H1 (cell line): Measurements from ENCODE around the gene PRKD1. TPM values are rescaled to one million over a fixed set of nuclear protein-coding genes. Genes with fewer than 3 reads are reported as not detected.

Source experiments
- CTCF ChIA-PET: fragments of 300-600 bp; sonication (Branson Sonifier 250); formaldehyde crosslinking; loops from one replicate; lab custom pipeline; 2021; ENCODE audit not compliant: partially characterized antibody; lab: Charles Lee
- POLR2A ChIA-PET: fragments of 300-600 bp; sonication (Branson Sonifier 250); formaldehyde crosslinking; loops from one replicate; lab custom pipeline; 2021; ENCODE audit warnings: inconsistent platforms; ENCODE audit not compliant: partially characterized antibody; lab: Charles Lee
- DNase-seq, 2 experiments: peaks; one replicate each; pipeline versions ENCODE4 v3.0.0 to v3.0.0-alpha.2; 2010 to 2022; ENCODE audit warnings: low spot score in 2 of 2, low read depth in 1 of 2, mixed read lengths in 1 of 2
- FAIRE-seq: peaks from 2 replicates; lab custom pipeline; 2011; peaks lifted over from hg19 to GRCh38; lab: Jason Lieb, UNC
- H2AFZ ChIP-seq: 2 replicates; pipeline ENCODE4 v1.8.1; 2012; ENCODE audit warnings: low read length, inconsistent platforms
- H2AK5ac ChIP-seq: 2 replicates; pipeline ENCODE4 v1.6.1; 2013; ENCODE audit warnings: low read depth, low read length
- H2BK120ac ChIP-seq: replicated peaks from 2 replicates; pipeline ENCODE3; 2013; ENCODE audit warnings: low read depth, low read length, inconsistent platforms
- H2BK12ac ChIP-seq: 2 replicates; pipeline ENCODE4 v1.6.1; 2013; ENCODE audit warnings: low read depth, low read length
- H2BK15ac ChIP-seq: 2 replicates; pipeline ENCODE4 v1.6.1; 2013; ENCODE audit warnings: low read length
- H2BK20ac ChIP-seq: 2 replicates; pipeline ENCODE4 v1.6.1; 2013; ENCODE audit warnings: low read length
- H2BK5ac ChIP-seq: 2 replicates; pipeline ENCODE4 v1.6.1; 2013; ENCODE audit warnings: low read depth, low read length
- H3K14ac ChIP-seq: 2 replicates; pipeline ENCODE4 v1.6.1; 2013; ENCODE audit warnings: inconsistent platforms; ENCODE audit not compliant: insufficient read length
- H3K18ac ChIP-seq: 2 replicates; pipeline ENCODE4 v1.6.1; 2013; ENCODE audit warnings: low read length; ENCODE audit errors: extremely low read depth
- H3K23ac ChIP-seq: 2 replicates; pipeline ENCODE4 v1.6.1; 2013; ENCODE audit warnings: inconsistent platforms; ENCODE audit not compliant: insufficient read length
- H3K23me2 ChIP-seq: 2 replicates; pipeline ENCODE4 v1.6.1; 2013; ENCODE audit warnings: low read depth, low read length
- H3K27ac ChIP-seq: 2 replicates; pipeline ENCODE4 v1.6.1; 2011; ENCODE audit warnings: low read depth, low read length, inconsistent platforms
- H3K27me3 ChIP-seq, 4 experiments: replicated peaks in 1 of 4; 1 replicate in 1 of 4; 2 replicates in 3 of 4; pipeline versions ENCODE4 v1.6.1 to v1.8.1; 2011 to 2013; ENCODE audit warnings: low read length in 3 of 4, mild to moderate bottlenecking in 3 of 4, inconsistent platforms in 2 of 4, mixed read lengths in 2 of 4, moderate library complexity in 1 of 4; ENCODE audit not compliant: control insufficient read depth in 3 of 4, insufficient read depth in 3 of 4; ENCODE audit errors: extremely low read depth in 1 of 4
- H3K36me3 ChIP-seq, 4 experiments: 2 replicates each; pipeline versions ENCODE4 v1.6.1 to v1.8.1; 2011 to 2013; ENCODE audit warnings: mild to moderate bottlenecking in 4 of 4, low read length in 3 of 4, moderate library complexity in 2 of 4, control low read depth in 1 of 4, inconsistent platforms in 1 of 4; ENCODE audit not compliant: insufficient read depth in 4 of 4, control insufficient read depth in 2 of 4
- H3K4ac ChIP-seq: replicated peaks from 2 replicates; pipeline ENCODE3; 2013; ENCODE audit warnings: low read length, low read depth, mixed read lengths, inconsistent platforms; ENCODE audit not compliant: insufficient read length
- H3K4me1 ChIP-seq, 4 experiments: replicated peaks in 1 of 4; 1 replicate in 1 of 4; 2 replicates in 3 of 4; pipeline versions ENCODE4 v1.6.1 to v1.8.1; 2011 to 2013; ENCODE audit warnings: low read length in 3 of 4, inconsistent platforms in 2 of 4, mixed read lengths in 1 of 4; ENCODE audit not compliant: insufficient read depth in 4 of 4, control insufficient read depth in 3 of 4
- H3K4me2 ChIP-seq, 2 experiments: 2 replicates each; pipeline versions ENCODE4 v1.6.1 to v1.8.1; 2011 to 2013; ENCODE audit warnings: low read depth in 2 of 2, low read length in 2 of 2, control low read depth in 1 of 2, inconsistent platforms in 1 of 2, mild to moderate bottlenecking in 1 of 2; ENCODE audit not compliant: insufficient read depth in 1 of 2
- H3K4me3 ChIP-seq, 4 experiments: fragments of 200-600, 300-600 bp in 1 of 4; sonication (generic), shearing (Covaris generic), sonication (Bioruptor Twin) in 1 of 4; 2 replicates each; pipeline versions ENCODE4 v1.5.1 to v1.8.1; 2011 to 2016; ENCODE audit warnings: low read length in 4 of 4, low read depth in 3 of 4, control low read depth in 2 of 4, inconsistent platforms in 2 of 4, mild to moderate bottlenecking in 2 of 4, mixed read lengths in 1 of 4, moderate library complexity in 1 of 4; ENCODE audit not compliant: insufficient read depth in 2 of 4; ENCODE audit errors: extremely low read depth in 1 of 4
- H3K56ac ChIP-seq: replicated peaks from 2 replicates; pipeline ENCODE3; 2013; ENCODE audit warnings: low read depth, mild to moderate bottlenecking, mixed read lengths, low read length, inconsistent platforms; ENCODE audit not compliant: insufficient read length
- H3K79me1 ChIP-seq: 2 replicates; pipeline ENCODE4 v1.6.1; 2013; ENCODE audit warnings: low read depth, low read length, control low read depth
- H3K79me2 ChIP-seq, 2 experiments: 2 replicates each; pipeline versions ENCODE4 v1.6.1 to v1.8.1; 2012 to 2013; ENCODE audit warnings: low read length in 2 of 2, mild to moderate bottlenecking in 2 of 2, inconsistent platforms in 1 of 2; ENCODE audit not compliant: insufficient read depth in 2 of 2, control insufficient read depth in 1 of 2
- H3K9ac ChIP-seq, 4 experiments: replicated peaks in 1 of 4; 1 replicate in 1 of 4; 2 replicates in 3 of 4; pipeline versions ENCODE4 v1.6.1 to v1.8.1; 2011 to 2013; ENCODE audit warnings: low read depth in 3 of 4, low read length in 3 of 4, control low read depth in 2 of 4, mild to moderate bottlenecking in 2 of 4, moderate library complexity in 2 of 4, inconsistent platforms in 1 of 4; ENCODE audit errors: extremely low read depth in 1 of 4
- H3K9me3 ChIP-seq, 2 experiments: 2 replicates each; pipeline versions ENCODE4 v1.6.1 to v1.8.1; 2012 to 2013; ENCODE audit warnings: mild to moderate bottlenecking in 2 of 2, moderate library complexity in 2 of 2, control low read depth in 1 of 2, inconsistent platforms in 1 of 2, low read depth in 1 of 2, low read length in 1 of 2, mixed read lengths in 1 of 2; ENCODE audit not compliant: insufficient read depth in 2 of 2
- H4K20me1 ChIP-seq, 2 experiments: replicated peaks in 1 of 2; 2 replicates each; pipeline versions ENCODE3 to v1.8.1; 2011 to 2013; ENCODE audit warnings: inconsistent platforms in 2 of 2, low read length in 2 of 2, mild to moderate bottlenecking in 1 of 2; ENCODE audit not compliant: insufficient read depth in 2 of 2, control insufficient read depth in 1 of 2
- H4K5ac ChIP-seq: 2 replicates; pipeline ENCODE4 v1.6.1; 2013; ENCODE audit warnings: low read length, low read depth, mixed read lengths, inconsistent platforms; ENCODE audit not compliant: insufficient read length
- H4K8ac ChIP-seq: 2 replicates; pipeline ENCODE4 v1.8.0; 2013; ENCODE audit warnings: mild to moderate bottlenecking, moderate library complexity, low read length, inconsistent platforms; ENCODE audit not compliant: insufficient read depth; ENCODE audit errors: extremely low read depth
- H4K91ac ChIP-seq: replicated peaks from 2 replicates; pipeline ENCODE3; 2013; ENCODE audit warnings: low read length, mixed read lengths, inconsistent platforms; ENCODE audit not compliant: insufficient read length
- BRCA1 ChIP-seq: IDR thresholded peaks from 2 replicates; pipeline ENCODE4 v1.6.1; 2012; ENCODE audit warnings: low read depth, low read length, improper control_type of control experiment
- CHD1 ChIP-seq: IDR thresholded peaks from 2 replicates; pipeline ENCODE4 v1.6.1; 2012; ENCODE audit warnings: low read depth, low read length, improper control_type of control experiment
- CTBP2 ChIP-seq: IDR thresholded peaks from 2 replicates; pipeline ENCODE4 v1.7.0; 2011; ENCODE audit warnings: borderline replicate concordance, mild to moderate bottlenecking, moderate library complexity, mixed read lengths, low read length; ENCODE audit not compliant: insufficient read depth, insufficient read length
- EP300 ChIP-seq, 2 experiments: IDR thresholded peaks; 1 replicate in 1 of 2; 2 replicates in 1 of 2; pipeline ENCODE4 v1.6.1; 2011 to 2012; ENCODE audit warnings: low read depth in 2 of 2, low read length in 2 of 2, mild to moderate bottlenecking in 2 of 2, borderline replicate concordance in 1 of 2, inconsistent platforms in 1 of 2, moderate library complexity in 1 of 2
- EZH2 ChIP-seq: fragments of 200-600 bp; sonication (generic); IDR thresholded peaks from 2 replicates; pipeline ENCODE4 v1.7.1; 2012; ENCODE audit warnings: low read depth, mild to moderate bottlenecking, moderate library complexity, low read length, inconsistent platforms; ENCODE audit not compliant: severe bottlenecking
- JUN ChIP-seq: IDR thresholded peaks from 2 replicates; pipeline ENCODE4 v1.6.1; 2011; ENCODE audit warnings: low read depth, mild to moderate bottlenecking, improper control_type of control experiment, low read length
- JUND ChIP-seq: IDR thresholded peaks from 2 replicates; pipeline ENCODE4 v1.6.1; 2011; ENCODE audit warnings: mild to moderate bottlenecking, improper control_type of control experiment, low read length
- KDM1A ChIP-seq: fragments of 200-600, 300-600 bp; sonication (generic); IDR thresholded peaks from 2 replicates; pipeline ENCODE4 v1.7.1; 2016; ENCODE audit warnings: mild to moderate bottlenecking, low read length, borderline replicate concordance
- RAD21 ChIP-seq, 2 experiments: IDR thresholded peaks in 1 of 2; conservative IDR thresholded peaks in 1 of 2; 2 replicates each; pipeline ENCODE4 v1.6.1; 2011; ENCODE audit warnings: low read depth in 2 of 2, low read length in 2 of 2, improper control_type of control experiment in 1 of 2, inconsistent platforms in 1 of 2, mild to moderate bottlenecking in 1 of 2, moderate library complexity in 1 of 2
- RNF2 ChIP-seq: fragments of 200-900, 300-1000 bp; sonication (generic); IDR thresholded peaks from 2 replicates; pipeline ENCODE4 v1.7.1; 2016; ENCODE audit warnings: borderline replicate concordance, low read depth, mild to moderate bottlenecking, antibody characterized with exemption, low read length; ENCODE audit not compliant: poor library complexity, severe bottlenecking; ENCODE audit errors: missing control alignments
- SUZ12 ChIP-seq: fragments of 200-600 bp; sonication (generic); IDR thresholded peaks from 2 replicates; pipeline ENCODE4 v1.6.1; 2012; ENCODE audit warnings: mild to moderate bottlenecking, inconsistent platforms, low read length, moderate library complexity, mixed read lengths
- TCF12 ChIP-seq: IDR thresholded peaks from 2 replicates; pipeline ENCODE4 v1.6.1; 2011; ENCODE audit warnings: low read depth, mild to moderate bottlenecking, low read length
- YY1 ChIP-seq: IDR thresholded peaks from 2 replicates; pipeline ENCODE4 v1.6.1; 2011; ENCODE audit warnings: low read depth, mild to moderate bottlenecking, low read length
- WGBS, 2 experiments: shearing (Covaris generic) in 1 of 2; methylation state at CpG; one replicate each; pipeline versions ENCODE4 v1.1.6 to v1.1.7; 2013 to 2015; ENCODE audit warnings: low lambda C conversion rate in 2 of 2, mixed read lengths in 2 of 2, inconsistent platforms in 1 of 2, low coverage in 1 of 2, missing lambda C conversion rate in 1 of 2; ENCODE audit not compliant: insufficient replicate concordance in 2 of 2, insufficient coverage in 1 of 2, insufficient read length in 1 of 2; ENCODE audit errors: extremely low coverage in 1 of 2, missing lambda C conversion rate in 1 of 2; 5-methylcytosine and 5-hydroxymethylcytosine counted together
- polyA plus RNA-seq, 7 experiments: library from polyadenylated mRNA; depleted of rRNA in 3 of 7; stranded (reverse) in 5 of 7; unstranded in 2 of 7; fragments of >200 nt in 5 of 7; fragments of 200-250 nt in 2 of 7; gene quantifications; 1 replicate in 5 of 7; 2 replicates in 1 of 7; 4 replicates in 1 of 7; pipeline versions ENCODE4 v1.2.1 to v1.2.3, GENCODE V29; 2011 to 2013; ENCODE audit warnings: missing spikeins in 2 of 7, mixed read lengths in 2 of 7
- total RNA-seq: library from RNA; stranded (reverse); fragmentation: NEBNext Ultra II Directional; extraction: Animal tissue kit (Norgen Biotek cat#: 25700); gene quantifications from 2 replicates; pipeline ENCODE4 v1.2.1, GENCODE V29; 2021

The PRKD1 gene
- total and polyA plus RNA-seq, 2 of the 8 experiments (the other 6 are each of a cell fraction or from before 2014, with no cell fraction given), result 3.6 to 6.8 TPM

DNA sequence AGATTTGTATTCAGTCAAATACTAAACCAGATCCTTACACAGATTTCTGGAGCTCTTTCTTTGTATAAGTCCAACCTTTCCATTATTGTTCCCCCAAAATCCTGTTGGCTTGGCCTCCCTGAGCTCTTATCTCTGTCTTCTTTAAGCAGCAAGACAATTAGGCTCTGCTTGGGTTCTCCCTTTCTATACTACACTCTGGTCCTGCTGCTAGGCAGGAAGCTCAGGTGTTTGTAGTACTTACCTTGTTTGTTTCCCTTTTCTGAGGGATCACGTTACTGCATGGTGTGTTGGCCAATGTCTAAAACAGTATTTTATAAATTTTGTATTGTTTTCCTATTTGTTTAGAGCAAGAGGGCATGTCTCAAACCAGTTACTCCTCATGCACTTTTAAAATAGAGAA is 192.9 kb downstream of the PRKD1 start:
- H3K4me2 ChIP-seq, result no peak overlapping the region
- no peak overlapping the region for H2BK5ac ChIP-seq
- H3K27ac ChIP-seq, result no peak overlapping the region
- no peaks in the 10 kb centered on the region for H3K79me2 ChIP-seq
- FAIRE-seq, result no peak
- no peaks in the 10 kb centered on the region for H3K27me3 ChIP-seq
- no peaks in the 10 kb centered on the region for H3K9me3 ChIP-seq
- no peak overlapping the region for H3K18ac ChIP-seq
- no peak overlapping the region for H2BK12ac ChIP-seq
- ChIA-PET CTCF (interaction anchor here (0.6 to 1.5 kb wide), 3 partner anchors 9 to 1384 kb away, joined by 3 to 4 read pairs (median 3); no protein-coding TSS in a partner anchor), POLR2A (no interaction called here)
- H4K5ac ChIP-seq, result no peak overlapping the region
- peaks cover 0 to 10% (median under 1%) of the 10 kb centered on the region in 4 experiments; a peak in 1 of 7 replicates for H3K4me1 ChIP-seq
- no peaks in the 10 kb centered on the region for H3K79me1 ChIP-seq
- WGBS, 2 experiments, result 18% methylated on average over 1 of the region's 1 CpG; no CpG with 5 or more reads in 1 of the 2 experiments
- H3K23me2 ChIP-seq, result no peaks in the 10 kb centered on the region
- no peak overlapping the region for H3K56ac ChIP-seq
- no peak overlapping the region for H4K8ac ChIP-seq
- no peak overlapping the region for H3K9ac ChIP-seq
- no peak overlapping the region for H2BK15ac ChIP-seq
- no peak for DNase-seq
- no peak overlapping the region for H2AFZ ChIP-seq
- no peaks in the 10 kb centered on the region for H3K36me3 ChIP-seq
- H3K4ac ChIP-seq, result no peak overlapping the region
- H2AK5ac ChIP-seq, result no peak overlapping the region
- no peak overlapping the region for H4K91ac ChIP-seq
- no peak overlapping the region for H2BK120ac ChIP-seq
- no peak overlapping the region for H3K23ac ChIP-seq
- no peak overlapping the region for H3K14ac ChIP-seq
- H4K20me1 ChIP-seq, result no peaks in the 10 kb centered on the region
- H2BK20ac ChIP-seq, result no peak overlapping the region
- no peak overlapping the region for H3K4me3 ChIP-seq
- TF ChIP-seq RAD21 (IDR thresholded peaks at IDR 0.05 in 1 of 2, conservative IDR thresholded peaks at IDR 0.05 in 1 of 2; ENCODE audit: low read depth in 2 of 2, low read length in 2 of 2) (no peak), JUN (no peak), YY1 (no peak), KDM1A (no peak), EZH2 (no peak), EP300 (IDR thresholded peaks at IDR 0.05; ENCODE audit: borderline replicate concordance in 1 of 2, low read depth in 2 of 2, low read length in 2 of 2) (no peak), BRCA1 (no peak), RNF2 (no peak), TCF12 (no peak), CHD1 (no peak), SUZ12 (no peak), CTBP2 (no peak), JUND (no peak)
